Effector memory CD4-positive, alpha-beta T cell (primary cell): ENCODE measurements around the gene SLF1.

Experiments used
- DNase-seq, 3 donors: peaks; one replicate each; pipeline ENCODE4 v3.0.0-alpha.2; 2020
- H3K27ac ChIP-seq: 2 replicates; pipeline ENCODE4 v1.7.0; 2013; ENCODE audit warnings: mild to moderate bottlenecking, low read length, moderate library complexity; ENCODE audit not compliant: insufficient read depth, poor library complexity, severe bottlenecking
- H3K27me3 ChIP-seq: replicated peaks from 2 replicates; pipeline ENCODE4 v1.7.0; 2013; ENCODE audit warnings: mild to moderate bottlenecking, low read length; ENCODE audit not compliant: insufficient read depth, control insufficient read depth, poor library complexity, severe bottlenecking
- H3K36me3 ChIP-seq: 2 replicates; pipeline ENCODE4 v1.7.0; 2013; ENCODE audit warnings: mild to moderate bottlenecking, low read length, moderate library complexity; ENCODE audit not compliant: control insufficient read depth, insufficient read depth
- H3K4me1 ChIP-seq: 2 replicates; pipeline ENCODE4 v1.7.0; 2013; ENCODE audit warnings: low read length, mild to moderate bottlenecking; ENCODE audit not compliant: control insufficient read depth, insufficient read depth, poor library complexity, severe bottlenecking
- H3K4me3 ChIP-seq: 2 replicates; pipeline ENCODE4 v1.7.0; 2013; ENCODE audit warnings: low read length, low read depth, mild to moderate bottlenecking; ENCODE audit not compliant: insufficient read depth, poor library complexity, severe bottlenecking
- H3K9me3 ChIP-seq: 2 replicates; pipeline ENCODE4 v1.7.0; 2013; ENCODE audit warnings: mild to moderate bottlenecking, low read length, moderate library complexity; ENCODE audit not compliant: control insufficient read depth

Gene SLF1

DNA sequence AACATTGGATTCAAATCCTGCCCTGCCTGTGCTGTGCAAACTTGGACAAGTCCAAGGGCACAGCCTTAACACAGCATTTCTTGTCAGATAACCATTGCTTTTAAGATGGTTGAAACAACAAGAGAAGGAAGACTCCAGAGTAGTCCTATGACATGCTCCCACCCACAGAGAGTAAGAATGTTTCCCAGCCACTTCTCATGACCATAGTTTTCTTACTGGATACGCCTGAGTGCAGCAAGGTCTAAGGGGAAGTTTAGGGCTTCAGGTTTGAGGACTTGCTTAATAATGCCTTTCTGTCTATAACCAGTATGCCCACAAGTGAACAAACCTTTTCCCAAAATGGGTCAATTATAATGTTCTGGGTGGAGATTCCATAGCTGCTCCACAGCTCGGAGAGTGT, 126.4 kb downstream of the SLF1 start:
- no peak overlapping the region for H3K4me3 ChIP-seq
- no peaks in the 10 kb centered on the region for H3K9me3 ChIP-seq
- no peak overlapping the region for H3K27ac ChIP-seq
- DNase-seq = no peak
- H3K27me3 ChIP-seq = no peaks in the 10 kb centered on the region
- H3K4me1 ChIP-seq = no peaks in the 10 kb centered on the region
- no peaks in the 10 kb centered on the region for H3K36me3 ChIP-seq

DNA sequence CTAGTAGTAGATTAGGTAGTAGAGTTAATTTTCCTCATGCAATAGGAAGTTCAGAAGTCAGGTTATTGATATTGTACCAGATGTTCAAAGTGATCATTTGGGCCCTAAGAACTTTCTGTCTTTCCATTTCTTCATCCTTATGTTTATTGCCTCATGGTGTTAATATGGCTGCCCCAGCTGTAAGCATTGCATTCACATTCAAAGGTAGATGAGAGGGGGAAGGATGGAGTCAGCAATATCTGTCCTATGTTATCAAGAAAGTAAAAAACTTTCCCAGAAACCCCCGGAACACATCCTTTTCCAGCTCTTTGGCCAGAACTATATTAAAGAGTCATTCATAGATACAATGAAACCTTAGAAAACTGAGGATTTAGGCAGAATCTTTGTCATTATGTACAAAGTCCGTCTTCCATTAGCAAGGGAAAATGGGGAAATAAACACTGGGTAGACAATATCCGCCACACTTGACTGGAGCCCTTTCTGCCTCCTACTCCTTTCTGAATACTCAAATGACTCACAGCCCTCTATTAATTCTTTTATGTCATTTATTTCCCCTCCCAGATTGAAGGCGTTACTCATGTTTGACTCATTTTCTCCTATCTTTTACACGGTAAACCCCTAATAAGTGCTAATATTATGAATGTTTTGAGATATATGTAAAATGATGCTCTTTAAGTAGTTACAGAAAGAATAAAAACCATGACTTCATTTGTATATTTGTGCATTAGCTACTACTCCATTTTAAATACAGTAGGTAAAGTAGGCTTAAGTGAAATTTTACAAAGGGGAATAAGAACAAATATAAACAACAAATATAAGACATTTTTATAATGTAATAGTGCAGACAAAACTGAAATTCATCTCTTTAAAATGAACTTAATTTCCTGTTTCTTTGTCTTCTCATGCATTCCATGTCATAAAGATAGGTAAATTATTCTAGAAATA, 127.6 kb downstream of the SLF1 start:
- Histone ChIP-seq H3K27me3 (no peaks in the 10 kb centered on the region), H3K36me3 (no peaks in the 10 kb centered on the region), H3K4me3 (no peak overlapping the region), H3K27ac (no peak overlapping the region), H3K4me1 (no peaks in the 10 kb centered on the region), H3K9me3 (no peaks in the 10 kb centered on the region)
- no peak for DNase-seq

DNA sequence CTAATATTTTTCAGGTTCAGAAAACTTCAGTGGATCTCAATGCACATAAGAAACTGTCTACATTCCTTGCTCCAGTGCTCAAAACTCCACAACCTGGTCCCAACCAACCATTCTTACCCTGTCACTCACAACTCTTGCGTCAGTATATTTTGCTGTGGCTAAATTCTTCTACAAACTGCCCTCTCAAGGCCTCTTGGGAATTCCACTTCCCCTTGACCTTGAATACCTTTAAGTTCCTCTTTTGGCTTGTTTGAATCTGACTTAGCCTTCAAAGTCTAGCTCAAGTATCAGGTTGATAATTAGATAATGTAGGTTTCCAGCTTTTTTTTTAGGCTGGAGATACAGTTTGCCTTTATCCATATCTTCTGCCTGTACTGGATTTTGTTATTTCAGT, 128.3 kb downstream of the SLF1 start:
- no peaks in the 10 kb centered on the region for H3K27me3 ChIP-seq
- no peak for DNase-seq
- no peaks in the 10 kb centered on the region for H3K36me3 ChIP-seq
- H3K27ac ChIP-seq = no peak overlapping the region
- no peaks in the 10 kb centered on the region for H3K4me1 ChIP-seq
- no peaks in the 10 kb centered on the region for H3K9me3 ChIP-seq
- H3K4me3 ChIP-seq = no peak overlapping the region
